HepG2 (cell line): ENCODE results near the gene SPHK1. TPM values are rescaled to one million over a fixed set of nuclear protein-coding genes. Genes with fewer than 3 reads are reported as not detected.

ENCODE experiments used
- AHDC1 ChIP-seq: sonication (generic); formaldehyde crosslinking; IDR thresholded peaks from 2 replicates; pipeline ENCODE4 v1.5.1; 2020; ENCODE audit warnings: mild to moderate bottlenecking, missing genetic modification reagents, borderline replicate concordance
- CERS6 ChIP-seq: sonication (generic); formaldehyde crosslinking; IDR thresholded peaks from 2 replicates; pipeline ENCODE4 v1.5.0; 2020; ENCODE audit warnings: missing genetic modification reagents
- DNMT3B ChIP-seq: conservative IDR thresholded peaks from 2 replicates; pipeline ENCODE4 v1.6.1; 2016; ENCODE audit warnings: missing biosample characterization, control low read depth
- FOXC1 ChIP-seq: sonication (generic); formaldehyde crosslinking; IDR thresholded peaks from 2 replicates; pipeline ENCODE4 v1.8.0; 2022; ENCODE audit warnings: mild to moderate bottlenecking, missing genetic modification reagents, borderline replicate concordance
- FOXP1 ChIP-seq, 2 experiments: fragments of 450-650 bp in 1 of 2; IDR thresholded peaks; 2 replicates each; pipeline ENCODE4 v1.6.1; 2017 to 2018; ENCODE audit warnings: antibody characterized with exemption in 1 of 2
- HIVEP1 ChIP-seq: sonication (generic); formaldehyde crosslinking; IDR thresholded peaks from 2 replicates; pipeline ENCODE4 v1.4.0; 2020; ENCODE audit warnings: mild to moderate bottlenecking, missing genetic modification reagents
- NR2C2 ChIP-seq: sonication (generic); formaldehyde crosslinking; IDR thresholded peaks from 2 replicates; pipeline ENCODE4 v1.4.0; 2020; ENCODE audit warnings: missing genetic modification reagents, mild to moderate bottlenecking, moderate library complexity, borderline replicate concordance
- NR3C1 ChIP-seq: sonication (generic); formaldehyde crosslinking; IDR thresholded peaks from 2 replicates; pipeline ENCODE4 v1.4.0; 2020; ENCODE audit warnings: missing genetic modification reagents
- SMC3 ChIP-seq: IDR thresholded peaks from 2 replicates; pipeline ENCODE4 v1.6.1; 2011; ENCODE audit warnings: low read length, improper control_type of control experiment
- WIZ ChIP-seq: sonication (generic); formaldehyde crosslinking; IDR thresholded peaks from 2 replicates; pipeline ENCODE4 v1.5.1; 2020; ENCODE audit warnings: mild to moderate bottlenecking, missing genetic modification reagents
- YY1 ChIP-seq: IDR thresholded peaks from 2 replicates; pipeline ENCODE4 v1.6.1; 2011; ENCODE audit warnings: low read length, low read depth, moderate library complexity, mild to moderate bottlenecking; ENCODE audit not compliant: insufficient read depth, insufficient replicate concordance
- ZFP36L2 ChIP-seq: sonication (generic); formaldehyde crosslinking; IDR thresholded peaks from 2 replicates; pipeline ENCODE4 v1.4.0; 2020; ENCODE audit warnings: missing genetic modification reagents
- ZNF280B ChIP-seq: sonication (generic); formaldehyde crosslinking; IDR thresholded peaks from 2 replicates; pipeline ENCODE4 v1.5.0; 2020; ENCODE audit warnings: missing genetic modification reagents, mild to moderate bottlenecking, borderline replicate concordance
- ZNF549 ChIP-seq: sonication (generic); formaldehyde crosslinking; IDR thresholded peaks from 2 replicates; pipeline ENCODE4 v1.5.0; 2020; ENCODE audit warnings: missing genetic modification reagents
- ZNF558 ChIP-seq: sonication (generic); formaldehyde crosslinking; IDR thresholded peaks from 2 replicates; pipeline ENCODE4 v1.9.0; 2022; ENCODE audit warnings: mild to moderate bottlenecking, missing genetic modification reagents, borderline replicate concordance
- ZNF670 ChIP-seq: sonication (generic); formaldehyde crosslinking; IDR thresholded peaks from 2 replicates; pipeline ENCODE4 v1.8.0; 2022; ENCODE audit warnings: mild to moderate bottlenecking, missing genetic modification reagents, borderline replicate concordance
- ZNF724P ChIP-seq: sonication (generic); formaldehyde crosslinking; IDR thresholded peaks from 2 replicates; pipeline ENCODE4 v1.8.0; 2022; ENCODE audit warnings: missing genetic modification reagents, borderline replicate concordance
- ZNF790 ChIP-seq: sonication (generic); formaldehyde crosslinking; IDR thresholded peaks from 2 replicates; pipeline ENCODE4 v1.8.0; 2022; ENCODE audit warnings: missing genetic modification reagents, mild to moderate bottlenecking, borderline replicate concordance
- ZUFSP ChIP-seq: sonication (generic); formaldehyde crosslinking; IDR thresholded peaks from 2 replicates; pipeline ENCODE4 v1.9.0; 2021; ENCODE audit warnings: missing genetic modification reagents, mild to moderate bottlenecking, borderline replicate concordance
- polyA plus RNA-seq, 8 experiments: library from polyadenylated mRNA; depleted of rRNA in 3 of 8; stranded (reverse) in 7 of 8; unstranded in 1 of 8; fragments of >200 nt; fragmentation: Illumina TruSeq in 4 of 8; extraction: Trizol in 4 of 8; gene quantifications; 2 replicates each; pipeline versions ENCODE4 v1.2.1 to v1.2.3, GENCODE V29; 2011 to 2016; ENCODE audit warnings: low read depth in 4 of 8, missing spikeins in 1 of 8, mixed read lengths in 1 of 8; ENCODE audit not compliant: insufficient read depth in 1 of 8
- total RNA-seq, 5 experiments: library from RNA; depleted of rRNA; stranded (reverse); fragments of >200 nt; fragmentation: Illumina TruSeq; extraction: Trizol; gene quantifications; 2 replicates each; pipeline ENCODE4 v1.2.3, GENCODE V29; 2016; ENCODE audit warnings: low read depth in 1 of 5

The SPHK1 gene
- total and polyA plus RNA-seq, 2 of the 13 experiments (the other 11 are each of a cell fraction or from before 2014, with no cell fraction given) = 129 to 160 TPM

- no peak for TF ChIP-seq ZNF280B (CRISPR knock-in tag)
- TF ChIP-seq ZNF790 (CRISPR knock-in tag) = no peak
- TF ChIP-seq FOXC1 = no peak
- TF ChIP-seq SMC3 = no peak
- TF ChIP-seq NR3C1 = no peak
- peak; percentile 76; the same call in 1 of the 2 replicates for TF ChIP-seq AHDC1 (CRISPR knock-in tag)
- no peak for TF ChIP-seq CERS6
- no peak for TF ChIP-seq WIZ (CRISPR knock-in tag)
- no peak for TF ChIP-seq ZNF558 (CRISPR knock-in tag)
- TF ChIP-seq ZNF549 (CRISPR knock-in tag) = no peak
- TF ChIP-seq YY1 = no peak
- no peak for TF ChIP-seq FOXP1 (IDR thresholded peaks at IDR 0.05)
- peak; percentile 82 for TF ChIP-seq FOXP1 (CRISPR knock-in tag; IDR thresholded peaks at IDR 0.05)
- no peak for TF ChIP-seq HIVEP1 (CRISPR knock-in tag)
- TF ChIP-seq NR2C2 (CRISPR knock-in tag) = no peak; the same call in 1 of the 2 replicates
- TF ChIP-seq ZUFSP (CRISPR knock-in tag) = no peak
- 0 out of 2 replicates have a peak, but pooled peaks have one; percentile 36 for TF ChIP-seq ZNF670 (CRISPR knock-in tag)
- no peak for TF ChIP-seq DNMT3B (CRISPR knock-in tag)
- TF ChIP-seq ZFP36L2 (CRISPR knock-in tag) = no peak
- TF ChIP-seq ZNF724P (CRISPR knock-in tag) = 0 out of 2 replicates have a peak, but pooled peaks have one; percentile 48
Observed at GRCh38 chr17:76351526-76352071, 32.8 kb upstream of the SPHK1 start (continued).
